Measurements from ENCODE around the gene ARFGAP3.

ARFGAP3 gene

GRCh38 chr22:42860968-42861367 lies 3.9 kb upstream of the ARFGAP3 start:
- no peak for DNase-seq

- DNase-seq: no peak
These were observed 890 bp upstream of the ARFGAP3 start for GRCh38 chr22:42857845-42858481.

GRCh38 chr22:42856179-42856864 lies 751 bp downstream of the ARFGAP3 start:
- DNase-seq: peak; percentile 42

- no peak for DNase-seq
These were observed 1.4 kb downstream of the ARFGAP3 start for GRCh38 chr22:42855721-42856120.

- no peak for DNase-seq
These were observed 1.9 kb downstream of the ARFGAP3 start for GRCh38 chr22:42855211-42855610.

GRCh38 chr22:42848941-42849550 lies 8.0 kb downstream of the ARFGAP3 start:
- DNase-seq: no peak

GRCh38 chr22:42847110-42847509 lies 10.0 kb downstream of the ARFGAP3 start:
- DNase-seq: no peak

- no peak for DNase-seq
These were observed 12.3 kb downstream of the ARFGAP3 start for GRCh38 chr22:42844756-42845155.

GRCh38 chr22:42842658-42843370 lies 14.3 kb downstream of the ARFGAP3 start:
- DNase-seq: no peak

GRCh38 chr22:42841444-42841843 lies 15.6 kb downstream of the ARFGAP3 start:
- DNase-seq: no peak

GRCh38 chr22:42837556-42837955 lies 19.5 kb downstream of the ARFGAP3 start:
- DNase-seq: no peak

- DNase-seq: no peak
These were observed 21.0 kb downstream of the ARFGAP3 start for GRCh38 chr22:42836026-42836425.

- DNase-seq: no peak
These were observed 22.7 kb downstream of the ARFGAP3 start for GRCh38 chr22:42834177-42834949.

GRCh38 chr22:42833104-42833503 lies 24.0 kb downstream of the ARFGAP3 start:
- no peak for DNase-seq

- no peak for DNase-seq
These were observed 25.4 kb downstream of the ARFGAP3 start for GRCh38 chr22:42831712-42832111.

- no peak for DNase-seq
These were observed 26.9 kb downstream of the ARFGAP3 start for GRCh38 chr22:42830161-42830560.

GRCh38 chr22:42829302-42829701 lies 27.8 kb downstream of the ARFGAP3 start:
- DNase-seq: no peak

- no peak for DNase-seq
These were observed 31.3 kb downstream of the ARFGAP3 start for GRCh38 chr22:42825796-42826195.

GRCh38 chr22:42821386-42821785 lies 35.7 kb downstream of the ARFGAP3 start:
- no peak for DNase-seq

GRCh38 chr22:42820045-42820763 lies 36.9 kb downstream of the ARFGAP3 start:
- DNase-seq: no peak

- no peak for DNase-seq
These were observed 37.5 kb downstream of the ARFGAP3 start for GRCh38 chr22:42819412-42820044.

- DNase-seq: no peak
These were observed 39.5 kb downstream of the ARFGAP3 start for GRCh38 chr22:42817556-42817955.
